Tibial nerve (tissue), 4 donors: ENCODE results near the gene IRS2. TPM values are rescaled to one million over a fixed set of nuclear protein-coding genes. Genes with fewer than 3 reads are reported as not detected.

Experiments
- DNase-seq, 2 donors: peaks; one replicate each; pipeline ENCODE4 v3.0.0-alpha.2; 2019; ENCODE audit warnings: low spot score in 2 of 2
- H3K27ac ChIP-seq, 4 donors: fragments of 200-600 bp; sonication (generic) in 3 of 4; one replicate each; pipeline ENCODE4 v1.5.1; 2017 to 2019; ENCODE audit warnings: mild to moderate bottlenecking in 1 of 4
- H3K27me3 ChIP-seq, 2 donors: fragments of 200-600 bp; sonication (generic) in 1 of 2; one replicate each; pipeline versions ENCODE4 v1.5.1 to v1.6.0; 2017 to 2019
- H3K36me3 ChIP-seq, 3 donors: fragments of 200-600 bp; sonication (generic); one replicate each; pipeline ENCODE4 v1.5.1; 2018 to 2019
- H3K4me1 ChIP-seq, 4 donors: fragments of 200-600 bp; sonication (generic) in 3 of 4; one replicate each; pipeline ENCODE4 v1.5.1; 2017 to 2019
- H3K4me3 ChIP-seq, 4 donors: fragments of 200-600 bp; sonication (generic) in 3 of 4; one replicate each; pipeline ENCODE4 v1.5.1; 2017 to 2019; ENCODE audit warnings: mild to moderate bottlenecking in 1 of 4, moderate library complexity in 1 of 4
- H3K9me3 ChIP-seq, 4 donors: fragments of 200-600 bp; sonication (generic) in 3 of 4; one replicate each; pipeline ENCODE4 v1.5.1; 2017 to 2019
- EP300 ChIP-seq, 2 donors: sonication (generic); formaldehyde crosslinking; IDR thresholded peaks; one replicate each; pipeline ENCODE4 v1.6.1; 2017; ENCODE audit warnings: antibody characterized with exemption in 2 of 2, mild to moderate bottlenecking in 1 of 2
- POLR2A ChIP-seq, 2 donors: fragments of 450-650 bp; IDR thresholded peaks; one replicate each; pipeline ENCODE4 v1.6.1; 2017; ENCODE audit warnings: antibody characterized with exemption in 2 of 2, mild to moderate bottlenecking in 2 of 2, moderate library complexity in 2 of 2
- WGBS, 2 donors: methylation state at CpG; one replicate each; pipeline ENCODE4 v1.1.5; 2018; 5-methylcytosine and 5-hydroxymethylcytosine counted together
- total RNA-seq, 4 donors: library from RNA; depleted of rRNA; stranded (reverse); fragments of >200 nt; gene quantifications; one replicate each; pipeline ENCODE4 v1.1.0, GENCODE V29; 2016
- TF ChIP-seq, protein P1 (sequence below), 5 experiments: fragments of 200-600 bp in 3 of 5; fragments of 450-650 bp in 2 of 5; sonication (generic) in 3 of 5; IDR thresholded peaks; one replicate each; pipeline ENCODE4 v1.5.1; 2016 to 2019; ENCODE audit warnings: antibody characterized with exemption in 5 of 5, mild to moderate bottlenecking in 3 of 5, moderate library complexity in 2 of 5

Gene IRS2
- total RNA-seq, 4 donors from 2014 or later = 38.3 to 60.9 (median 42.4) TPM

DNA sequence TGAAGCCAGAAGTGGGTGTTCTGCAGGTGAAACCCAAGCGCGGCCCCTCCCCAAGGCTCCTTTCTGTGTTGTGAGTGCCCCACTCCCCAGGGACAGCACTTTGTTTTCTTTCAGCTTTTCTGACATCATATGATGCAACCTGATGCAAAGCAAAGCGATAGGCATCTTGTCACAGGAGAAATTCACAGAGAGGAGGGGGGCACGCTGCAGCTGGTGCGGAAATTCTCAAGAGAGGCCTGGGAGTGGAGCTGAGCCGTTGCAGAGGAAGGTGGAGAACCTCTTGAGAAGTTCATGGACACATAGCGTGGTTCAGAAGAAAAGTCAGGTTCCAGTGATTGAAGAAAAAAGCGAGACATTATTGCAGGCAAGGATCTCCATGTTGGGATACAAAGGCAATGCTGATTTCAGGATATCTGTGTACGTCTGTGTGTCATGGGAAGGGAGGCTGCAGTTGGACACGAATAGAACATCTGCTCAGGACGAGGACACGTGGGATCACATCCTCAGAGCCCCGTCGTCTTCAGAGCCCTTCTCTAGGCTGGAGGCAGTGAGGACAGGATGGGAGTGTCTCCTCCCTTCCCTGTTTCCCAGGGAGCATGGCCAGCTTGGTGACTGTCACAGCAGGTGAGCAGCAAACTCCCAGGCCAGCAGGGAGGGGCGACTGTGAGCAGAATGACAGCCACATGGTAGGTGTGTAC lies 79.2 kb downstream of the IRS2 start:
- WGBS, 2 donors = 86 to 87% methylated on average over 15 of the region's 15 CpGs
- no peaks in the 10 kb centered on the region for H3K9me3 ChIP-seq
- TF ChIP-seq EP300 (IDR thresholded peaks at IDR 0.05) (no peak), POLR2A (IDR thresholded peaks at IDR 0.05) (no peak)
- TF ChIP-seq, protein P1, sequence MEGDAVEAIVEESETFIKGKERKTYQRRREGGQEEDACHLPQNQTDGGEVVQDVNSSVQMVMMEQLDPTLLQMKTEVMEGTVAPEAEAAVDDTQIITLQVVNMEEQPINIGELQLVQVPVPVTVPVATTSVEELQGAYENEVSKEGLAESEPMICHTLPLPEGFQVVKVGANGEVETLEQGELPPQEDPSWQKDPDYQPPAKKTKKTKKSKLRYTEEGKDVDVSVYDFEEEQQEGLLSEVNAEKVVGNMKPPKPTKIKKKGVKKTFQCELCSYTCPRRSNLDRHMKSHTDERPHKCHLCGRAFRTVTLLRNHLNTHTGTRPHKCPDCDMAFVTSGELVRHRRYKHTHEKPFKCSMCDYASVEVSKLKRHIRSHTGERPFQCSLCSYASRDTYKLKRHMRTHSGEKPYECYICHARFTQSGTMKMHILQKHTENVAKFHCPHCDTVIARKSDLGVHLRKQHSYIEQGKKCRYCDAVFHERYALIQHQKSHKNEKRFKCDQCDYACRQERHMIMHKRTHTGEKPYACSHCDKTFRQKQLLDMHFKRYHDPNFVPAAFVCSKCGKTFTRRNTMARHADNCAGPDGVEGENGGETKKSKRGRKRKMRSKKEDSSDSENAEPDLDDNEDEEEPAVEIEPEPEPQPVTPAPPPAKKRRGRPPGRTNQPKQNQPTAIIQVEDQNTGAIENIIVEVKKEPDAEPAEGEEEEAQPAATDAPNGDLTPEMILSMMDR (IDR thresholded peaks at IDR 0.05) = no peak
- DNase-seq = no peak
- H3K4me1 ChIP-seq = no peaks in the 10 kb centered on the region
- H3K4me3 ChIP-seq = no peak overlapping the region
- no peak overlapping the region for H3K27ac ChIP-seq
- no peaks in the 10 kb centered on the region for H3K27me3 ChIP-seq
- no peaks in the 10 kb centered on the region for H3K36me3 ChIP-seq

DNA sequence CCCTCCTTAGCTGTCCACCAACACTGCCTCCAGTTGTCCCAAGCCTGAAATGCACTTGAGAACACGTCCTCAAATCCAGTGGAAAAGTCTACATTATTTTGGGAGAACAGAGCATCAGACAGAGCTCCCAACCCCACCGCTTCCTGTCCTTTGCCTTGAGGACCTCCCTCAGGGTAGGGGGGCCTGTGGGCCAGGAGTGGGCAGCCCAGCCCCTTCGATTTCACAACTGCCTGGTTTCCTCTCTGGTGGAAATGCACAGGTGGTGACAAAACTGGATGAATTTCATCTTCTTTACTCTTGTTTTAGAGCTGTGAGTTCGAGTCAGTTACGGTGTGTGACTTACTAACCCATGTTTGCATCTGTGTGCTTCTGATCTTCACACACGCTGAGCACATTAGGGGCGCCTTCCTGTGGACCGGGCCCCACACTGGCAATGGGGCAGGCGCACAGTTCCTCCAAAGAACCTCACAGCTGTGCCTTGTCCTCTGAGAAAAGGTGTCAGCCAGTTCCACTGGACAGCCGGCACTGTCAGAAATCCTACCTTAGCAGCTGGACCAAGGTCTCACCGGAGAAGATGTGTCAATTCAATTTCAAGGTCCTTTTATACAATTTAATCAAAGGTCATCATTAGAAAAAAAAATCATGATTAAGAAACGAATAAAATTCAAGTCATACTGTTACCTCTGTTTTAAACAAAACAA lies 80.2 kb downstream of the IRS2 start:
- WGBS, 2 donors = 91 to 93% methylated on average over 12 of the region's 12 CpGs
- H3K36me3 ChIP-seq = no peaks in the 10 kb centered on the region
- H3K4me1 ChIP-seq = no peaks in the 10 kb centered on the region
- TF ChIP-seq POLR2A (IDR thresholded peaks at IDR 0.05) (no peak), EP300 (IDR thresholded peaks at IDR 0.05) (no peak)
- TF ChIP-seq, protein P1 (IDR thresholded peaks at IDR 0.05) = no peak
- H3K4me3 ChIP-seq = no peak overlapping the region
- H3K27me3 ChIP-seq = no peaks in the 10 kb centered on the region
- DNase-seq = no peak
- H3K9me3 ChIP-seq = no peaks in the 10 kb centered on the region
- H3K27ac ChIP-seq = peak overlapping the region in 2 of 4 donors; percentile 38 to 48

DNA sequence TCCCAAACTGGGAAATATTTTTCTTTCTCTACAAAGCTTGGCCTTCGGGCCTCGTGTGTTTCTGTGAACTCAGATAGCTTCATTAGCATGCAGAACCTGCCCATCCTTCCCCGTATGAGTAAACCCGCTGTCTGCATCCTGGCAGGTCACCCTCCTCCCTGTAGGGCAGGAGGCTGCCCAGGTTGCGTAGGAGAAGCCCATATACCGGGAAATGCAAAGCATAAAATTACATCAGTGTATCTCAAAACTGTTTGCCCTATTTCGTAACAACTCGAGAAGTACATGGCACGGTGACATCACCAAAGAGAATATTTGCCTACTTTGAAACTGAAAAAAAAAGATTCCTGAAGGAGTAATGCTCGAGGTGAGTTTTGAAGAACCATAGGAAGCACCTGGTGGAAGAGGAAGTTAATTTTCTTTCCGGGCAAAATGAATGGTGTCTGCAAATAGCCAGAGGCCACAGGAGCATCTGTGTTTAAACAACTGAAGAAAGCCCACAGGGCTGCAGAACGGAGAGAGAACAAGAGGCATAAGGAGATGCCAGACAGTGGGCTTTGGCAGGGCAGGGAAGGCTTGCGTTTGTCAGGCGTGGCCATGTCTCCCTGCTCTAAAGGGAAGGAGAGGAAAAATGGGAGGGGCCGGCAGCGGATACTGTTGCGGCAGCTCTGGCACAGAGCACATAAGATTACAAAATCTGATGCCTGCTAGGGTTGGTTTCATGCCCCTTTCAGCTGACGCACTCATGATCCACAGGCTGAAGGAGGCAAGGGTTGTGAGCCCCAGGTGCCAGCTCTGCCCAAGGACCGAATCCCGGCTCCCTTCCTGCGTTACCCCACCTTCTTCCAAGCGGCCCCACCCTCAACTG lies 81.4 kb downstream of the IRS2 start:
- H3K4me1 ChIP-seq = no peaks in the 10 kb centered on the region
- no peak overlapping the region for H3K4me3 ChIP-seq
- H3K27me3 ChIP-seq = no peaks in the 10 kb centered on the region
- H3K9me3 ChIP-seq = no peaks in the 10 kb centered on the region
- H3K36me3 ChIP-seq = no peaks in the 10 kb centered on the region
- H3K27ac ChIP-seq = peak overlapping the region in 3 of 4 donors; percentile 26 to 62 (median 38)
- WGBS, 2 donors = 74 to 78% methylated on average over 22 of the region's 22 CpGs
- TF ChIP-seq, protein P1 (IDR thresholded peaks at IDR 0.05) = no peak
- TF ChIP-seq EP300 (IDR thresholded peaks at IDR 0.05) = peak; percentile 9 to 13
- no peak for TF ChIP-seq POLR2A (IDR thresholded peaks at IDR 0.05)
- DNase-seq = peak in 1 of 2 donors; percentile 53

DNA sequence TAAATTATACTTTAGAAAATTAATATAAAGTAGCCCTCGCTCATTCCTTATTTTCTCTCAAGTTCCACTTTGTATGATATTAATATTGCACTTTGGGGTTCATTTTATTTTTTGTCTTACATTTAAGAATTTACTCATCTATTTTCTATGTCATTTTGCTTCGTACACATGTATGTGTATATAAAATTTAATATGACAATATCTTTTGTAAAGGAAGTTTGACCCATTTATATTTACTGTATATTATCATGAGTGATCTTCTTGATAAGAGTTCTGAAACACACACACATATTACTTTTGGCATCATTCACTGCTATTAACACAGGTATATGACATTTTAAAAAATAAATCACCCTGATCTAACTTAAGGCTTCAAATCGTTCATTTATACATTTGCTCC lies 83.1 kb downstream of the IRS2 start:
- H3K27me3 ChIP-seq = no peaks in the 10 kb centered on the region
- H3K36me3 ChIP-seq = no peaks in the 10 kb centered on the region
- H3K4me3 ChIP-seq = no peak overlapping the region
- no peaks in the 10 kb centered on the region for H3K9me3 ChIP-seq
- no peak for DNase-seq
- TF ChIP-seq, protein P1 (IDR thresholded peaks at IDR 0.05) = no peak
- TF ChIP-seq EP300 (IDR thresholded peaks at IDR 0.05) (no peak), POLR2A (IDR thresholded peaks at IDR 0.05) (no peak)
- no peak overlapping the region for H3K27ac ChIP-seq
- no peaks in the 10 kb centered on the region for H3K4me1 ChIP-seq
- WGBS, 2 donors = 93 to 95% methylated on average over 3 of the region's 3 CpGs
